CD4-positive, alpha-beta T cell (primary cell): ENCODE measurements around the gene INPP4B. TPM values are rescaled to one million over a fixed set of nuclear protein-coding genes. Genes with fewer than 3 reads are reported as not detected.

ENCODE experiments used
- ATAC-seq: fragments of 200-7000 bp; cut with Tn5 transposase; one replicate; pipeline ENCODE4 v1.10.0; 2022; ENCODE audit warnings: mild to moderate bottlenecking; ENCODE audit not compliant: poor library complexity
- CTCF ChIA-PET: fragments of 350-600 bp; sonication (Branson Sonifier 250); formaldehyde crosslinking; loops from one replicate; lab custom pipeline; 2021; ENCODE audit warnings: antibody characterized with exemption, inconsistent platforms; lab: Charles Lee
- POLR2A ChIA-PET: fragments of 350-600 bp; sonication (Branson Sonifier 250); formaldehyde crosslinking; loops from one replicate; lab custom pipeline; 2021; ENCODE audit warnings: antibody characterized with exemption, inconsistent platforms; lab: Charles Lee
- DNase-seq, 14 experiments: peaks; one replicate each; pipeline ENCODE4 v3.0.0-alpha.2; 2013 to 2020; ENCODE audit warnings: mixed read lengths in 2 of 14
- H3K27ac ChIP-seq, 2 donors: one replicate each; pipeline versions ENCODE4 v1.5.1 to v1.7.0; 2013; ENCODE audit warnings: low read length in 2 of 2, low read depth in 1 of 2, mild to moderate bottlenecking in 1 of 2
- H3K27me3 ChIP-seq, 2 experiments: 1 replicate in 1 of 2; 2 replicates in 1 of 2; pipeline versions ENCODE4 v1.6.1 to v1.7.0; 2013; ENCODE audit warnings: low read length in 2 of 2, control low read depth in 1 of 2, mild to moderate bottlenecking in 1 of 2, moderate library complexity in 1 of 2; ENCODE audit not compliant: insufficient read depth in 2 of 2, control insufficient read depth in 1 of 2
- H3K36me3 ChIP-seq: one replicate; pipeline ENCODE4 v1.6.1; 2013; ENCODE audit warnings: low read length, control low read depth; ENCODE audit not compliant: insufficient read depth
- H3K4me1 ChIP-seq: one replicate; pipeline ENCODE4 v1.6.1; 2013; ENCODE audit warnings: low read length, control low read depth; ENCODE audit not compliant: insufficient read depth
- H3K4me3 ChIP-seq: one replicate; pipeline ENCODE4 v1.5.1; 2013; ENCODE audit warnings: mild to moderate bottlenecking, low read length, moderate library complexity
- H3K9me3 ChIP-seq, 2 experiments: 1 replicate in 1 of 2; 2 replicates in 1 of 2; pipeline versions ENCODE4 v1.6.1 to v1.7.0; 2013; ENCODE audit warnings: low read length in 2 of 2, mild to moderate bottlenecking in 2 of 2, control low read depth in 1 of 2, moderate library complexity in 1 of 2; ENCODE audit not compliant: control insufficient read depth in 1 of 2, insufficient read depth in 1 of 2
- H3K27ac Mint-ChIP-seq: one replicate; pipeline ENCODE4 v1.8.0; 2020; ENCODE audit warnings: mixed read lengths
- H3K27me3 Mint-ChIP-seq: one replicate; pipeline ENCODE4 v1.8.0; 2021; ENCODE audit warnings: mixed read lengths
- H3K36me3 Mint-ChIP-seq: one replicate; pipeline ENCODE4 v1.8.0; 2021; ENCODE audit warnings: low read depth, mixed read lengths
- H3K4me1 Mint-ChIP-seq: one replicate; pipeline ENCODE4 v1.8.0; 2021; ENCODE audit warnings: low read depth, mixed read lengths
- H3K4me3 Mint-ChIP-seq: one replicate; pipeline ENCODE4 v1.8.0; 2020; ENCODE audit warnings: mild to moderate bottlenecking, mixed read lengths
- H3K9me3 Mint-ChIP-seq: one replicate; pipeline ENCODE4 v1.8.0; 2020; ENCODE audit warnings: mixed read lengths
- intact Hi-C, 2 experiments: fragments of 100-400 bp; cut with DNase I in 1 of 2; cut with micrococcal nuclease in 1 of 2; formaldehyde crosslinking; loops; one replicate each; pipeline versions ENCODE4 v1.15.1 to v1.9.0; 2023 to 2025; cut with DNase I, micrococcal nuclease
- total RNA-seq, 174 experiments: library from RNA in 2 of 174; stranded (reverse) in 2 of 174; gene quantifications; one replicate each; pipeline ENCODE4 v1.2.3 and lab custom pipeline; 2021 to 2026
- TF ChIP-seq, protein P1 (sequence below): fragments of 200-600 bp; IDR thresholded peaks from one replicate; pipeline ENCODE4 v1.8.0; 2022; ENCODE audit warnings: antibody characterized with exemption, mild to moderate bottlenecking

The INPP4B gene
- total RNA-seq, 2 experiments from 2014 or later, result 50.7 to 53.8 TPM

DNA sequence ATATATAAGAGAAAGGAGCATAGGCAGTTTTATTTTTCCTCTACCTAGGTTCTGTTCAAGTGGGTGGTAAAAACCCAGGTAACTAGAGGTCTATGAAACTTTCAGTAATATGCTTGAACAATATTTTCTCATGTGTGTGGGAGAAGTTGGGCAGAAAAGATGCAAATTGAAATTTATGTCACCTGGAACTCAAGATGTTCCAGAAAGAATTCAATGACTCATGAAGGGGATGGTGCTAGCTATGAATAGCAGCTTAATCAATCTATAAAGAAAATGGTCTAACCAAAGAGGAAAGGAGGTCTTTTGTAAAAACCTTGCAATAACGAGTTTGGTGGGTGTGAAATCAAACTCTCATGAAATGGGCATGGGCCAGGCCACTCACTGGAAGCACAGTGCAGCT lies 263.8 kb downstream of the INPP4B start:
- TF ChIP-seq, protein P1, sequence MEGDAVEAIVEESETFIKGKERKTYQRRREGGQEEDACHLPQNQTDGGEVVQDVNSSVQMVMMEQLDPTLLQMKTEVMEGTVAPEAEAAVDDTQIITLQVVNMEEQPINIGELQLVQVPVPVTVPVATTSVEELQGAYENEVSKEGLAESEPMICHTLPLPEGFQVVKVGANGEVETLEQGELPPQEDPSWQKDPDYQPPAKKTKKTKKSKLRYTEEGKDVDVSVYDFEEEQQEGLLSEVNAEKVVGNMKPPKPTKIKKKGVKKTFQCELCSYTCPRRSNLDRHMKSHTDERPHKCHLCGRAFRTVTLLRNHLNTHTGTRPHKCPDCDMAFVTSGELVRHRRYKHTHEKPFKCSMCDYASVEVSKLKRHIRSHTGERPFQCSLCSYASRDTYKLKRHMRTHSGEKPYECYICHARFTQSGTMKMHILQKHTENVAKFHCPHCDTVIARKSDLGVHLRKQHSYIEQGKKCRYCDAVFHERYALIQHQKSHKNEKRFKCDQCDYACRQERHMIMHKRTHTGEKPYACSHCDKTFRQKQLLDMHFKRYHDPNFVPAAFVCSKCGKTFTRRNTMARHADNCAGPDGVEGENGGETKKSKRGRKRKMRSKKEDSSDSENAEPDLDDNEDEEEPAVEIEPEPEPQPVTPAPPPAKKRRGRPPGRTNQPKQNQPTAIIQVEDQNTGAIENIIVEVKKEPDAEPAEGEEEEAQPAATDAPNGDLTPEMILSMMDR, result no peak
- ChIA-PET CTCF (interaction anchor here (0.7 kb wide), 1 partner anchor 345 kb away, joined by 3 read pairs; no protein-coding TSS in a partner anchor), POLR2A (interaction anchor here (0.7 kb wide), 1 partner anchor 142 kb away, joined by 4 read pairs; no protein-coding TSS in a partner anchor)
- DNase-seq (no peak), ATAC-seq (no peak)
- Mint-ChIP-seq H3K4me3 (no peak overlapping the region), H3K27ac (no peak overlapping the region), H3K4me1 (peaks cover 65% of the 10 kb centered on the region), H3K36me3 (peaks cover 63% of the 10 kb centered on the region), H3K9me3 (peaks cover 4% of the 10 kb centered on the region), H3K27me3 (no peaks in the 10 kb centered on the region)
- Histone ChIP-seq H3K27me3 (no peaks in the 10 kb centered on the region), H3K9me3 (no peaks in the 10 kb centered on the region), H3K4me3 (no peak overlapping the region), H3K27ac (no peak overlapping the region), H3K36me3 (peaks cover 35% of the 10 kb centered on the region), H3K4me1 (no peaks in the 10 kb centered on the region)
- intact Hi-C loops, result no loop called here

DNA sequence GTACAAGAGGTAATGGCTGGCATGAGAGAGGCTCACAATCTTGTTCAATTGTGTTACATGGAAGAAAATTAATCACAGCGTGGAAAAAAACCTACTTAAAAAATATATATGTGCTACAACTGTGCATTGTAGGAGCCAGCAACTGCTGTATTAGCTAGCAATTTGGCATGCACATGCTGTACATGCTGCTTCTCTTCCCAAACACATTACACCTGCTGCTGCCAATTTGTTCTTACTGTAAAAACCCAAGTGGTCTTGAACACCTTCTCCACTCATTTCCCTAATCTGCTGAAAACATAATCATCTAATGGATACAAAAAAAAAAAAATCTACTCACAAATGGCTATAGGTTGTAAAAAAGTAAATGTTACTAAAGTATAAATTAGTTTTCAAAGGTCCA lies 264.2 kb downstream of the INPP4B start:
- ChIA-PET POLR2A (interaction anchor here (0.7 kb wide), 1 partner anchor 142 kb away, joined by 4 read pairs; no protein-coding TSS in a partner anchor), CTCF (interaction anchor here (0.7 kb wide), 1 partner anchor 345 kb away, joined by 3 read pairs; no protein-coding TSS in a partner anchor)
- H3K27me3 Mint-ChIP-seq, result no peaks in the 10 kb centered on the region
- no peak overlapping the region for H3K27ac Mint-ChIP-seq
- Histone ChIP-seq H3K36me3 (peaks cover 35% of the 10 kb centered on the region), H3K27me3 (no peaks in the 10 kb centered on the region), H3K4me3 (no peak overlapping the region), H3K4me1 (no peaks in the 10 kb centered on the region), H3K27ac (no peak overlapping the region), H3K9me3 (no peaks in the 10 kb centered on the region)
- ATAC-seq (no peak), DNase-seq (no peak)
- TF ChIP-seq, protein P1, result no peak
- H3K4me1 Mint-ChIP-seq, result peaks cover 68% of the 10 kb centered on the region
- intact Hi-C loops, result no loop called here
- peaks cover 4% of the 10 kb centered on the region for H3K9me3 Mint-ChIP-seq
- peaks cover 64% of the 10 kb centered on the region for H3K36me3 Mint-ChIP-seq
- H3K4me3 Mint-ChIP-seq, result no peak overlapping the region

DNA sequence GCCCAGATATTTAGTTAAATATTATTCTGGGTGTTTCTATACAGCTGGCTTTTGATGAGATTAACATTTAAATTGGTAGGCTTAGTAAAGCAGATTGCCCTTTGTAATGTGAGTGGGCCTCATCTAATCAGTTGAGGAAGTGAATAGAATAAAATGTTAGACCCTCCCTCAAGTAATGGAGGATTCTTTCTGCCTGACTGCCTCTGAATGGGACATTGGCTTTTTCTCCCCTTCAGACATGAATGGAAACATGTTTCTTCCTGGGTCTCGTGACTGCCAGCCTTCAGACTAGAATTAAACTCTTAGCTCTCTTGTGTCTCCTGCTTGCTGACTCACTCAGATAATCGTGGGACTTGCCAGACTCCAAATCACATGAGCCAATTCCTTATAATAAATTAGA lies 266.7 kb downstream of the INPP4B start:
- Histone ChIP-seq H3K4me3 (no peak overlapping the region), H3K27ac (no peak overlapping the region), H3K9me3 (no peaks in the 10 kb centered on the region), H3K36me3 (peaks cover 17% of the 10 kb centered on the region), H3K27me3 (no peaks in the 10 kb centered on the region), H3K4me1 (no peaks in the 10 kb centered on the region)
- ChIA-PET POLR2A (no interaction called here), CTCF (no interaction called here)
- intact Hi-C loops, result loop anchor here in 1 of 2 experiments (5.0 kb wide), 1 partner anchor 138 kb away; no protein-coding TSS in a partner anchor
- Mint-ChIP-seq H3K9me3 (no peaks in the 10 kb centered on the region), H3K4me3 (no peak overlapping the region), H3K4me1 (peaks cover 72% of the 10 kb centered on the region), H3K27ac (no peak overlapping the region), H3K27me3 (no peaks in the 10 kb centered on the region), H3K36me3 (peaks cover 54% of the 10 kb centered on the region)
- no peak for DNase-seq
- ATAC-seq, result no peak
- TF ChIP-seq, protein P1, result no peak
